Measurements from ENCODE around the gene LMNA.

LMNA gene

DNA sequence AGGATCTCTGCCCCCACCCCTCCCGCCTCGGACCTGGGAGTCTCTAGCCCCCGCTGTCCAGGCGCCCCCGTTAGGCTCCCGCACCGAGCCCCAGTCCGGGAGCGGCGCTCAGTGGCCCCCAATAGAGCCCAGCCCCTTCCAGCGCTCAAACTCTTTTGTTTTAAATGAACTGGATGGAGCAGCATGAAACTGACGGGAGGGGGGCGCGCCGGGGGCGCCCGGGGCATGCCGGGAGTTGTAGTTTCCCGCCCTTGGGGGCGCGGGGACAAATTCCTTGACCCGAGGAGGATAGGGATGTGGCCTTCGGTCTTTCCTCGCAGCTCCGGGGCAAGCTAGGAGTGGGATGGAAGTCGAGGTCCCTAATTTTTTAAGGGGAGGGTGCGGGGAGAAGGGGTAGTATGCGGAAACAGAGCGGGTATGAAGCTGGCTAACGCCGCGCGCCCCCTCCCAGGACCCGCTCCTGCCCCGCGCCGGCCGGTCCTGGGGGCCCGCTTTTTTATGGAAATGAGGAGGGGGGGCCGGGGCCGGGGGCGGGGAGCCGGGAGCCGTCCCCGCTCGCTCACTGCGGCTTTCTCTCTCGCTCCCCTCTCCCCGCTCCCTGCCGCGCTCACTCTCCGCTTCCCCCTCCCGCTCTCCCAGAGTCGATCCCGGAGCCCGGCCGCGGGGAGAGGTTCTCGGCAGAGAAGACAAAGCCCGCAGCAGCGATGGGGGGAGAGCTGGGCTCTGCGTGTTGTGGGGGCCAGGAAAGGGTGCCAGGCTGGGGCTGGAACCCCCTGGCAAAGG is 32.0 kb upstream of the LMNA start, which contains the start of gene MEX3A:
MEX3A (minus strand) TSS at position 157 of the 783 bp plus-strand sequence. CDS start 467 bp downstream, outside the sequence.
- no peak for DNase-seq (ENCODE audit: low read depth)

GRCh38 chr1:156083800-156084790 is 30.4 kb upstream of the LMNA start:
- no peak for DNase-seq (ENCODE audit: low read depth)

GRCh38 chr1:156086256-156086662 is 28.3 kb upstream of the LMNA start:
- DNase-seq (ENCODE audit: low read depth) = no peak

- no peak for DNase-seq (ENCODE audit: low read depth)
Measured at GRCh38 chr1:156089704-156090103, 24.8 kb upstream of the LMNA start.

- no peak for DNase-seq (ENCODE audit: low read depth)
Measured at GRCh38 chr1:156090138-156090839, 24.2 kb upstream of the LMNA start.

DNA sequence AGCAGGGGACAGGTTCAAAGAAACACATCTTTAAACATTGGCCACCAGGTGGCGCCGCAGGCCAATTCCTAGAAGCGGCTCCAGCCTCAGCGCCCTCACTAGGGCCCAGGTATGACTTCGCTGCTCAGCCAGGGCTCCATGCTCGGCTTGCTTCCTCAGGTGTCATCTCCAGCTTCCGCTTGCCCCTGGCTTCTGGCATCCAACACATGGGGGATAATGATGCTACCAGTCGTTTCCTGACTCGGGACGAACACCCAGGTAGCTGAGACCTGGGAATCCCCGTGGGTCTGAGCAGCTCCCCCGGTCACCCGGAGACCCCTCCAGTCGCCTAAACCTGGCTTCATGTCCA is 23.7 kb upstream of the LMNA start:
- peak; percentile 84 for DNase-seq (ENCODE audit: low read depth)

DNA sequence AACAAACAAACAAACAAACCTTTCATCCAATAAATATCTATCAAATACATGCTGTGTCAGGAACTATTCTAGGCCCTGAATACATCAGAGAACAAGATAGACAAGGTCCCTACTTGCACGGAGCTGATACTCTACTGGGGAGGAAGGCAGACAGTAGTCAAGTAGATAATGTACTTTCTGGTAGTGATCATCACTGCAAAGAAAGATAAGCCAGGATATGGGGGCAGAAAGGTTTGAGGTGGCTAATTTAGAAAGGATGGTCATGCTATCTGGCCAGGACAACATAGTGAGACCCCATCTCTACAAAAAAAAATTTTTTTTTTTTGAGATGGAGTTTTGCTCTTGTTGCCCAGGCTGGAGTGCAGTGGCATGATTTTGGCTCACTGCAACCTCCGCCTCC is 22.9 kb upstream of the LMNA start:
- DNase-seq (ENCODE audit: low read depth) = no peak

DNA sequence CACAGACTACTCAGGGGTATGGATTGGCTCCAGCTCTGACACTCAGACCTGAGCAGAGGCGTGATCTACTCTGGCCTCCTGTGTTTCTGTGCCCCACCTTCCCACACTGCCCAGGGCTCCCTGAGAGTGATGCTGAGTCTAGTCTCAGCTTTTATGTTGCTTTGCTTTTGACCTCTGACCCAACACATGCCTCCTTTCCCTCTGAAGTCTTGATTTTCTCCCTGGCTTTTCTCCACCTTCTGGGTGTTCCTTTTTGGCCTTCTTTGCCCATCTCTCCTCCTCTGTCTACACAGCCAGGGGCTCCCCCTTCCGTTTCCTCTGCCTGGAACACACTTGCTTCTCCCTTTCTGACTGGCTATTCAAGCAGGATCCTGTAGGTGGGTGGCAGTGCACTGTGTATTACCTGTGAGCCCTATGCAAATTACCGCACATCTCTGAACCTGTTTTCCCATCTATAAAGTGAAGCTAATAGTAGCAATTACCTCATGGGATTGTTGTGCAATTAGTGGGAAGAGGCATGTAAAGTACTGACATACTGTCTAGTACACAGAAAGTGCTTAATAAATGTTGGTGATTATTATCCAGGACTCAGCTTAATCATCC is 18.5 kb upstream of the LMNA start:
- no peak for DNase-seq (ENCODE audit: low read depth)

- peak; percentile 63 for DNase-seq (ENCODE audit: low read depth)
Measured at GRCh38 chr1:156096640-156097391, 17.7 kb upstream of the LMNA start.

DNA sequence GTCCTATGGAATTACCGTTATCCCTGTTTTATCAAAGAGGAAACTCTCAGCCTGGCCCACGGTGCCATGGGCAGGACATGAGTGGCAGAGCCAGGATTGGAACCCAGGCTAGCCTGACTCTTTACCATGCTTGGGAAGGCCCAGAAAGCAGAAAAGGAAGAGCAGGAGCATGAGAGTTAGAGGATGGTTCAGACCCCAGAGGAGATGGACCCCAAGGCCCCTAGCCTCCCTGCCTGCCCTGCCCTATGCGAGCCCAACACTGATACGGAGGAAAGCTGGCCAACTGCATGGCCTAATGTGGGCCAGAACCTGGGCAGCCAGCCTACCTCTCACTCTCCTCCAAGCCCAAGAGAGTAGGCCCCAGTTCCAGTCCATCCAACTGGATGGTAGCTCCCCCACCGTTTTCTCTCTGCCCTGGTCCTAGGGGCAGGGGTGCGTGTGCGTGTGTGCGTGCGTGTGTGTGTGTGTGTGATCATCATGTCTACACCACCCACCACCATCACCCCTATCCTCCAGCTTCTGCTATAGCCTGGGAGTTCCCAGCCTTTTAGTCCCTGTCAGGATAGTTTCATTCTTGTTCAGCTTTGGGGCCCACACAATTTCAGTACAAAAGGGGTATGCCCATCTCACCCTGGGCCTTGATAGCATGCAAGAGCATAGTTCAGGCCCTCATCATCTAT is 16.9 kb upstream of the LMNA start:
- DNase-seq (ENCODE audit: low read depth) = no peak

- DNase-seq (ENCODE audit: low read depth) = no peak
Measured at GRCh38 chr1:156098784-156099183, 15.7 kb upstream of the LMNA start.

GRCh38 chr1:156099282-156099681 is 15.2 kb upstream of the LMNA start:
- DNase-seq (ENCODE audit: low read depth) = no peak

DNA sequence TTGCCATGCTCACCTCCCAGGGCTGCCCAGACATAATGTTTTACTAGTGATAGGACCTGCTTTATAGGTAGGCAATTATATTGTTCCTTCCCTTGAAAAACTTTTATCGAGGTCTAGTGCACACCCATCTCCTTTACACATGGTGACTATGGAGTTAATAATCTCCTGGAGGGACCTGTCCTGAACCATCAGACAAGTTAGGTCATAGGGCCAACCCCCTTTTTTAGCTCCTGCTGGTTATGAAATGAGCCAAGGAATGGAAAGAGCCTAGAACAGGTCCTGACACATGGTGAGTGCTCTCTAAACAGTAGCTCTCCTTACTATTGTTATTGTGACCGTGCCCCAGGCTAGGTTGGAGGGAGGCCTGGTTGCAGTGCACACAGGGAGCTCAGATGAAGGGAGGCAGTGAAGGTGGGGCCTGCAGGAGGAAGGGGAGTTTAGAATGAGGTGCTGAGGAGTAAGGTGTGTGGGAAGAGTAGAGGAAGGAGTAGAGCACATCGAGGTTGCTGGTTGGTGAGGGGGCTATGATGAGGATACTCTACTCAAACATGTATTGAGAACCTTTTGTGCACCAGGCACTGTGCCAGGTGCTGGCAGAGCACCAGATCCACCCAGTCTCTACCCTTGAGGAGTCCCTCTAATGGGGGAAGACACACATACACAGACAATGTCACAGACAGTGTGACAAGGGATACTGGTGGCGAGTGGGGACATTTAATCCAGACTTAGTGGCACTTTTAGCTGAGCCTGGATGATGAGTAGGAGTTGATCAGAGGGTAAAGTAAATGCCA is 14.1 kb upstream of the LMNA start:
- no peak for DNase-seq (ENCODE audit: low read depth)

DNA sequence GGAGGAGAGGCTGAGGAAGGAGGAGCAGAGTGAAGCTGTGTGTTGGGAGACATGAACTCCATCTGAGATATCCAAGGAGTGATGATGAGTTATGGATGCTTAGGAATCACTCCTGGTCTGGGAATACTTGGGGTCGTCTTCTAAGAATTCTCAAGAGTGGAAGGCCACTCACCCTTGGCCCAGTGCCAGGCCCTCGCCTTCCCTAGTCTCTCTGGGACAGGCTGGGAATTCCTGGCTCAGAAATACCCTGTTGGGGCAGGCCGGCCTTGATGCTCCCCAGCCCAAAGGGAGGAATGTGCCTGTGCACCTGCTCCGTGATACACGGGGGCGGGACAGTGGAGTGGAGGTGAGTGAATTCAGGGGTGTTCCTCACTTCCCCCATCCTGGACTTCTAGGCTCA is 12.6 kb upstream of the LMNA start:
- DNase-seq (ENCODE audit: low read depth) = no peak

- DNase-seq (ENCODE audit: low read depth) = no peak
Measured at GRCh38 chr1:156102633-156103511, 11.6 kb upstream of the LMNA start.

DNA sequence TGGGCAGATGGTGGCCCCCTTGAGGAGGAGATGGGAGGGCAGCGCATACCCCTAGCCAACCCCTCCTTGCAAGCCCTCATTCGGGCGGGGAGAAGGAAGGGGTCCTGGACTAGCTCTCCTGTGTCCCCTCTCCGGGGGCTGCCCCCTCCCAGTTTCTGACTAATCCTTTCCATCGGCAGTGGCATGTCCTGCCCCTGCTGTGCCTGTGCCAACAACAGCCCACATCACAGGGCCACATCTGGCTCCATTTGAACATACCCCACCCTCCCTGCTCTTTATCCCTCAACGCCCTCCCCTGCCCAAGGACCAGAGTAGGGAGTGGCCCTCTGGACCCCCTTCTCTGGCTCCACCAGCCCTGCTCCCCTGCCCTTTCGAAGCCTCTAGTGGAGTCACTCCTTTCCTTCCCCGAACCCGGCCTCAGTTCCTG is 11.0 kb upstream of the LMNA start:
- no peak for DNase-seq (ENCODE audit: low read depth)

DNA sequence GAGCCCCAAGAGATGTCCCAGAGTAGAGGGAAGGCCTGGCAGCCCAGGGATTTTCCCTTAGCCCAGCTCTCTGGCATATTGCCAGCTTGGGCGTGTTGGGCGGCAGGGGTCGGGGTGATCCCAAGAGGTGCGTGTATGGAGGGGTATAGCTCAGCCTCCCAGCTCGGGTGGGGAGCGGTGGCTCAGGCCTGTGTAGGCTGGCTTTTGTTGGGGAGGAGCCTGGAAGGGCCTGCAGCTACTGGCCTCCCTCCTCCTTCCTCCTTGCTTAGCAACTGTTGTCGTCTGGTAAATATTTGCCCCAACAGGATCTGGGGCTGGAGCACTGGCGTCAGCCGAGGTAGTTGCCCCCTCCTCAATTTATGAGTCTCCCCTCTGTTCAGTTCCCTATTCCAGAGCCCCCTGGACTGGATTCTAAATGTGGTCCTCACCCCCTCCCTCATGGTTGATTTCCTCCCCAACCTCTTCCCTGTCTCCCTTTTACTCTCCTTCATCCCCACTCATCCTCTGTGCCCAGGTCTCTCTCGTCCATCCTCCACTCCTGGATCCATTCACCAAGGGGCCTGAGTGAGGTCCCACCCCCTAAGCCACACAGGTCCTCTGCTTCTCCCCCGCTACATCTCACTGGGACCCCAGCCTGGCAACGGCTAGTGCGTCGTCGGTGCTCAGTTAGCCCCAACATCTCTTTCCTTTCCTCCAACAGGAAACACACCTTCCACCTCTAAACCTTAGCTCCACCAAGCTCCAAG is 10.3 kb upstream of the LMNA start:
- no peak for DNase-seq (ENCODE audit: low read depth)
